ENCODE data around the gene TNFRSF14.

GRCh38 chr1:2606396-2606880 is 50.3 kb downstream of the TNFRSF14 start:
- TF ChIP-seq CTCF (IDR thresholded peaks at IDR 0.05; ENCODE audit: low read depth, low read length, missing input control) (no peak), TAF1 (conservative IDR thresholded peaks at IDR 0.05) (no peak), YY1 (IDR thresholded peaks at IDR 0.05) (no peak)
